Measurements from ENCODE around the gene KCNJ6.
"Not testable (repeated sequence)": the region's sequence is repeated elsewhere in the genome, so short reads cannot be mapped to it uniquely, and the experiment has no call there.

Gene KCNJ6

GRCh38 chr21:37592496-37592895 is 323.8 kb downstream of the KCNJ6 start:
- no peak for DNase-seq

DNA sequence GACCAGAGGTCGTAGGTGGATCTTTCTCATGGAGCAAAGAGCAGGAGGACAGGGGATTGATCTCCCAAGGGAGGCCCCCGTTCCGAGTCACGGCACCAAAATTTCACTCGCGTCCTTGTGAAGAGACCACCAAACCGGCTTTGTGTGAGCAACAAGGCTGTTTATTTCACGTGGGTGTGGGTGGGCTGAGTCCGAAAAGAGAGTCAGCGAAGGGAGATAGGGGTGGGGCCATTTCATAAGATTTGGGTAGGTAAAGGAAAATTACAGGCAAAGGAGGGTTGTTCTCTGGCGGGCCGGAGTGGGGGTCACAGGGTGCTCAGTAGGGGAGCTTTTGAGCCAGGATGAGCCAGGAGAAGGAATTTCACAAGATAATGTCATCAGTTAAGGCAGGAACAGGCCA is 324.3 kb downstream of the KCNJ6 start:
- not testable (repeated sequence) for DNase-seq

DNA sequence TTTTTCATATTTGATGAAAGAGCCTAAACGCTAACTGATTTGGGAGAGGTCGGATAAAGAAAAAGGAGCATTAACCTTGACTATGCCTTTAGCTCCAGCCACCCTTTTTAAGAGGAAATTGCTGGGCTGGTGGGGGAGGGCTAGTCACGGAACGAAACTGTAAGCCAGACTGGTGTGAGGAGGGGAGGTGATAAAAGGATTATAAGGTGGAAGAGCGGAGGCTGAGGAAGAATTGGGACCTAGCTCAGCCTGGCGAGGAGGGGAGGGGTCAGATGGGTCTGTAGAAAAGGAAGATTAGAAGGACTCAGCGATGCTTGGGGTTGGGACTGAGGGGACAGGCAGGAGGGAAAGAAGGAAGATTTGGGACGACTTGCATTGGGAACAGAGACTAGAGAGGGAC is 325.4 kb downstream of the KCNJ6 start:
- not testable (repeated sequence) for DNase-seq

DNA sequence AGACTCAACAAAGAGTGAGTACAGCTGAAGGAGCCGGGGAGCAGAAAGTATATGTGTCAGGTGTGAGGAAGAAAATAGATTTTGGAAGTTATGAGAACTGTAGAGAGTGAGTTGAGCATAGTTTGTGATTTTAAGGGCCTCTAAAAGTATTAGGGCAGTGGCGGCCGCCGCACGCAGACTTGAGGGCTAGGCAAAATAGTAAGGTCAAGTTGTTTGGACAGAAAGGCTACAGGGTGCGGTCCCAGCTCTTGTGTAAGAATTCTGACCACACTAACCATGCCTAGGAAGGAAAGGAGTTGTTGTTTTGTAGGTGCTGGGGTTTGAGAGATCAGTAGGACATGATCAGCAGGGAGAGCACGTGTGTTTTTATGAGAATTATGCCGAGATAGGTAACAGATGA is 327.6 kb downstream of the KCNJ6 start:
- not testable (repeated sequence) for DNase-seq

- DNase-seq = no peak
Measured at GRCh38 chr21:37587635-37588177, 328.6 kb downstream of the KCNJ6 start.

- DNase-seq = no peak
Measured at GRCh38 chr21:37587203-37587602, 329.1 kb downstream of the KCNJ6 start.

GRCh38 chr21:37582590-37582989 is 333.7 kb downstream of the KCNJ6 start:
- DNase-seq = no peak

GRCh38 chr21:37580666-37581065 is 335.6 kb downstream of the KCNJ6 start:
- no peak for DNase-seq

- DNase-seq = no peak
Measured at GRCh38 chr21:37579356-37579755, 336.9 kb downstream of the KCNJ6 start.

DNA sequence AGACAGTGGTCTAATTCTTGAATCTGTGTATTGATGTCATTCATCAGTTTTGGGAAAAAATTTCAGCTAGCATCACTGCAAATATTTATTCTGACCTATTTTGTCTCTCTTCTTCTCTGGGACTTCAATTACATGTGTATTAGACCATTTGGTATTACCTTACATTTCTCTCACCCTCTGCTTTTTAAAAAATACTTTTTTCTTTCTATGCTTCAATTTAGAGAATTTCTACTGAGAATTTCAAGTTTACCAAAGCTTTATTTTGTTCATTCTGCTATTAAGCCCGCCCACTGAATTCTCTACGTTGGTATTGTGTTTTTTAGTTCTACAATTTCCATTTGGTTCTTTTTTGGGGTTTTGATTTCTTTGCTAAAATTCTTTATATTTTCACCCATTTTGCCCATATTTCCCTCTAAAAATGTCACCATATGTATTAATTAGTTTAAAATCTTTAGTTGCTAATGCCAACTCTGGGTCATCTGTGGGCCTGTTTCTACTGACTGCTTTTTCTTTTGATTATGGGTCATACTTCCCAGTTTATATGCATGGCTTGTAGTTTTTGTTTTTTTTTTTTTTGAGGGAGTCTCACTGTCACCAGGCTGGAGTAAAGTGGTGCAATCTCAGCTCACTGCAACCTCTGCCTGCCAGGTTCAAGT is 337.7 kb downstream of the KCNJ6 start:
- no peak for DNase-seq

- DNase-seq = not testable (repeated sequence)
Measured at GRCh38 chr21:37576929-37577328, 339.3 kb downstream of the KCNJ6 start.

DNA sequence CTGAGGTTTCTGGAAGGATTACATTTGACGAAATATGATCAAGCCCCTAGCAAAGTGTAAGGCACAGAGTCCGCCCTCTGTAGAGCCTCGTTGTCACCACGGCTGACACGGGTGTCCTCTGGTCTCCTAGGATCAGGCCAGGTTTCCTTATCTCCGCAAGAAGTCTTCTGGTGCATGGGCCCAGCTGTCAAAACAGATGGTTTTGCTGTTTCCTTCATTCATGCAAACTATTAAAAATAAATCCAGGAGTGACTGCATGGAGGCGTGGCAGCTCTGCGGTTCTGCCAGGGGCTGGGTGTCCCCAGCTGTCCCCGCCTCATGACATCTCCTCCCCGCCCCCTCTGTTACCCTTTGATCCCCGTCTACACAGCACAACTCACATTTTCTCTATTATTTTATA is 340.7 kb downstream of the KCNJ6 start:
- no peak for DNase-seq

GRCh38 chr21:37574751-37575150 is 341.5 kb downstream of the KCNJ6 start:
- no peak for DNase-seq

GRCh38 chr21:37574316-37574715 is 341.9 kb downstream of the KCNJ6 start:
- DNase-seq = no peak

GRCh38 chr21:37571442-37571841 is 344.8 kb downstream of the KCNJ6 start:
- no peak for DNase-seq

DNA sequence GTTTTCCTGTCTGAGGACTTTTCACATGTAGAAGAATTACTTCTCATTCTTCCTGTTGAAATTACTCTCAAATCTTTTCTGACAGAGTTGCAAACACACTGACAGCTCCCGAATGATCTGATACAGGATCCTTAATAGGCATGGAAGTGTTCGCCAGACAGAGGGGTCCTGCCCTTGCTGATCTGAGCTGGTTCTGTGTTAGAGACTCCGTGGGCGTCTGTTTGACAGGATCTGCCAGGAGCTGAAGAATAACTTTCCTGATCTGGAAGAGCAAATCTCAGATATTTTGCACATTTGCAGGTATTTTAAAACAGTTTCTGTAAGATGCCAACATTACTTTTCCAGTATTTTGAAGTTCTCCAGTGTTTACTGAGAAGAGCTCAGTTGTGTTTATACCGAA is 347.3 kb downstream of the KCNJ6 start:
- no peak for DNase-seq

DNA sequence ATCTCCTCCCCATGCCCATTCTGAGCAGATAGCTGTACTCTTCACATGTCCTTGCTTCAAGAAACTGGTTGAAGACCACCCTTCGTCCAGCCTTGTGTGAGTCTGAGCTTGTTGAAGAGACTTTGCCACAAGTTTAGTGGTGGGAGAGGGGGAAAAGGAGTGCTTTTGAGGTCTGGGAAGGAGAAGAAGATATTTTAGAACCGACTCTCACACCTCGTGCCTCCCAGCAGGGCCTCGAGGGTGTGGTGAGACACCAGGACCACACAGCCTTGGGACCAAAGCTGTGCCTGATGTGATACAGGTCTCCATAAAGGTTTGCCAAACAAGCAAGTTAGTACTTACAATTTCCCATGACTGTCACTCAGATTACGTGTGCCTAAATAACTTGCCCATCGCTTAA is 347.8 kb downstream of the KCNJ6 start:
- DNase-seq = no peak

DNA sequence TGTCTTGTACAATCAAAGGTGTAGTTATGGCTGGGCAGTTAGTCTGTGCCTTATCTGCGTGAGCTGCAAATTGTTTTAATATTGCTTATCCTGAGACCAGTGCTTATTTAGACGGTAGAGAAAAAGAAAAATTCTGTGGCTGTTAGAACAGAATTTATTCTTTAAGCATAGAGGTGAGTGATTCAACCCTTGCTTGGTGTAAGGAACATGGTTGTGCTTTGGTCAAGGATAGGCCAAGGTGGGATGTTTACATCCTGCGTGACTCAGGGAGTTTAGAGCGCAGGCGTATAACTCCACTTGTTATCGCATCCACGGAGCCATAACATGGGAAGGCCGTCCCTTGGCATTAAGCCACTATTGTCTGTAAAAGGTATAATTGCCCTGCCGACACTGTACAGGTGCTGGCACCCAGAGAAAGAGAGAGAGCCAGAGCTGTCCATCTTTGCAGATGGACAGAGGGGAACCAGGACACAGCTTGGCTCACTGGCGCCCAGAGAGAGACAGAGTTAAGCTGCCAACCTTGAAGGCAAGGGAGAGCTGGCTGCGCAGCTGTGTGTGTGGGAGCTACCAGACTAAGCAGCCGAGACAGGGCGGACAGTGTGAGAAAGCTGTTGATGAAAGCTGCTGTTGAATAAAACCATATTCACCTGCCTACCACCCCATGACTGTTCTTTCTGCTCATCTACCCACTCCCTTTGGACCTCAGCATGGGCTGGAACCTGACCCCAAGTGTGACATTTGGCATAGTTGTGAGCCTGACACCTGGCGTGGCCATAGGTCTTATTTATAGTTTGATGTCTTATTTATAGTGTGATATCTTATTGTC is 349.3 kb downstream of the KCNJ6 start:
- no peak for DNase-seq

- DNase-seq = no peak
Measured at GRCh38 chr21:37565530-37566223, 350.6 kb downstream of the KCNJ6 start.

- DNase-seq = no peak
Measured at GRCh38 chr21:37564924-37565529, 351.2 kb downstream of the KCNJ6 start.

GRCh38 chr21:37564341-37564923 is 351.8 kb downstream of the KCNJ6 start:
- DNase-seq = peak; percentile 94

DNA sequence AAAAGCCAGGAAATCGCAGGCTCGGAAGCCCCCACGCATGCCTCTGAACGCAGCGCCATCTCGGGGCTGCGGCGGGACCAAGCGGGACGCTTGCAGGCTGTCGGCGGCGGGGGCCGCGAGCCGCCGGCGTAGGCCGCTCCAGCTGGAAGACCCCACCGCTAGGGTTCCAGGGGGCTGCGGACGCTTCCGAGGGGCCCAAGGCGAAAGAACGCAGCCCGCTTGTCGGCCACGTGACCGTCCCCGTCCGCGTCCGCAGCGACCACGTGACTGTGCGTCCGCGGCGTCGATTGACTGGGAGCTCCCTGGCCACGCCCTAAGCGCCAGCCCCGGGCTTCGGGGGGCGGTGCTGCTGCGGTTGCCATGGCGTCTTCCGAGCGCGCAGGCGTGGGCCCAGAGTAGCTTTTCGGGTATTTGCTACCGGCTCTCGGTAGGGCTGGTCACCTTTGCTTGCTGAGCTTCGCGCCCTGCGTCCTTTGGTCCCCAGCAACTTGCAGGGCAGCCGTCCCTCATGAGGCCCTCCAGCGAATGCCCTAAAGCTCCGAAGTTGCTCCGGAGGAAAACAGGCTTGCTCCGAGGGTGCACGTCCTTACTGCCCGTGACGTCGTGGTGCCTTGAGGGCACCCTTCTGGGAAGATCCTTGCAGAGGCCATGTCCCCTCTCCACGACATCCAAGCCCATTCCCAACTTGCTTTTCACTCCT is 352.5 kb downstream of the KCNJ6 start:
- DNase-seq = peak; percentile 86
